ENCODE data around the gene MRAP.

GRCh38 chr21:32299695-32300094 lies 1.0 kb downstream of the MRAP start:
- TF ChIP-seq EP300 (IDR thresholded peaks at IDR 0.05) (no peak), CTCF (IDR thresholded peaks at IDR 0.05) (no peak)
